ENCODE measurements around the gene KYAT1.

Gene KYAT1

GRCh38 chr9:128881884-128882676 is at the start of gene KYAT1, which contains the start of gene LRRC8A:
Gene KYAT1 (minus strand): TSS chr9:128881950. CDS start chr9:128845405, 36,545 bp downstream.
Gene LRRC8A (plus strand): TSS chr9:128882133. CDS start chr9:128907165, 25,032 bp downstream.
- peak; percentile 87 for DNase-seq

GRCh38 chr9:128929560-128929959 is 47.8 kb upstream of the KYAT1 start:
- no peak for DNase-seq

GRCh38 chr9:128928624-128929023 is 46.9 kb upstream of the KYAT1 start:
- no peak for DNase-seq

GRCh38 chr9:128927731-128928411 is 46.1 kb upstream of the KYAT1 start:
- DNase-seq = peak; percentile 39

DNA sequence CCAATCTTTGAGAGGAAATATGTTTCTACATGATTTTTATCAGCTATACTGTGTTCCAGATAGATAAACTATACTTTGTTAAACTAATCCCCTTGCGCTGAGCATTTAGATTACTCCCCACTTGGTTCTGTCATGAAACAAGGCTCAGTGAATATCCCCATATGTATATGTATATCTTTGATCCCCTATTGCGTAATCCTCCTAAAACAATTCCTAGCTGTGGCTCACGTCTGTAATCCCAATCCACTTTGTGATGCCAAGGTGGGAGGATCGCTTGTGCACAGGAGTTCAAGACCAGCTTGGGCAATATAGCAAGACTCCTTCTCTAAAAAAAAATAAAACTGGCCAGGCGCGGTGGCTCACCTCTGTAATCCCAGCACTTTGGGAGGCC is 41.7 kb upstream of the KYAT1 start:
- DNase-seq = no peak

- no peak for DNase-seq
These were observed 40.4 kb upstream of the KYAT1 start for GRCh38 chr9:128921881-128922763.

GRCh38 chr9:128920381-128921058 is 38.8 kb upstream of the KYAT1 start, which contains the start of gene PHYHD1:
Gene PHYHD1 (plus strand): TSS chr9:128920982. CDS start chr9:128922324, 1,342 bp downstream.
- peak; percentile 95 for DNase-seq

DNA sequence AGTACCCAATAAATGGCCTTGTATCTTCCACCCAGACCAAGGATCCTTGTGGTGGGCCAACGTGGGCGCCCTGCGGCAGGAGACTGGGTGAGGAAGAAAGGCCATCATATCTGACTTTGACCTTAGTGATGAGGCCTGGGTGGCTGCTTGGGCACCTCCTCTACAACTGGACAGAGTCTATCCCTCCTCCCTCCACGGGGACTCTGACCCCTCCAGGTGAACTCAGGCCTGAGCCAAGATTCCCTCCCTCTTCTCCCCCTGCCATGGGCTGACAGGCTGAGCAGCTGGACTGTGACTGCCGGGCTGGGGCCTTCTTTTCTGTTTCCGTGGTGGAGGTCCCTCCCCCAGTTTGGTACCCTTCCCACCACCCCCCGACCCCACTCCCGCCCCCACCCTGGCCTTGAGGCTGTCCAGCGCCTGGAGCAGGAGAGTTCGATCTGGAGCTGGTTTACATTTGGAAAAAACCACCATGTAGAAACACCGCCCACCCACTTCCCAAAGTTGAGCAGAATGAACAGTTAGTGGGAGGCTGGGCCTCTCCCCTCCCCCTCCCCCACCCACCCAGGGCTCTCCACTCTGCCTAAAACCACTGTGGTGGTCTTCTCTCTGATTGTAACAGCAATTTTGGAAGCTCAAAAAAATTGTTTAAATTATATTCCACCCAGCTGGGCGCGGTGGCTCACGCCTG is 37.8 kb upstream of the KYAT1 start:
- DNase-seq = no peak

DNA sequence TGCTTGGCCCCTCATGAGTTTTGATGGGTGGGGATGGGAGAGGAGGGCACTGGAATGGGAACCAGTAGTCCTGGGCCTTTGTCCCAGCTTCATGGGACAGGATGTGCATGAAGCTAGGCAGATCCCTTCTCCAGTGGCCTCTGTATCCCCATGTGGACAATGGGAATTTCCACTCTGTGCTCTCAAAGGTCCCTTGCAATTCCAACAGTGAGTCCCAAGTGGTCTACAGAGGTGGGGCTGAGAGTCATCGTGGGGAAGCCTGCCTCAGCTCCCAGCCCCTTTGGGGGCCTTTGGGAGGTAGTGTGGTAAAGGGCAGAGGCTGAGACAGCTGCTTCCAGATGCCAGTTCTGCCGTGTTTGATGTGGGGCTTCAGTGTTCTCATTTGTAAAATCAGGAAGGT is 37.2 kb upstream of the KYAT1 start:
- no peak for DNase-seq

- DNase-seq = no peak
These were observed 35.5 kb upstream of the KYAT1 start for GRCh38 chr9:128917151-128917849.

GRCh38 chr9:128916745-128917144 is 35.0 kb upstream of the KYAT1 start:
- DNase-seq = no peak

DNA sequence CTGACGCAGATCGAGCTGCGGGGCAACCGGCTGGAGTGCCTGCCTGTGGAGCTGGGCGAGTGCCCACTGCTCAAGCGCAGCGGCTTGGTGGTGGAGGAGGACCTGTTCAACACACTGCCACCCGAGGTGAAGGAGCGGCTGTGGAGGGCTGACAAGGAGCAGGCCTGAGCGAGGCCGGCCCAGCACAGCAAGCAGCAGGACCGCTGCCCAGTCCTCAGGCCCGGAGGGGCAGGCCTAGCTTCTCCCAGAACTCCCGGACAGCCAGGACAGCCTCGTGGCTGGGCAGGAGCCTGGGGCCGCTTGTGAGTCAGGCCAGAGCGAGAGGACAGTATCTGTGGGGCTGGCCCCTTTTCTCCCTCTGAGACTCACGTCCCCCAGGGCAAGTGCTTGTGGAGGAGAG is 34.5 kb upstream of the KYAT1 start:
- DNase-seq = no peak

- DNase-seq = no peak
These were observed 32.4 kb upstream of the KYAT1 start for GRCh38 chr9:128913995-128914772.

DNA sequence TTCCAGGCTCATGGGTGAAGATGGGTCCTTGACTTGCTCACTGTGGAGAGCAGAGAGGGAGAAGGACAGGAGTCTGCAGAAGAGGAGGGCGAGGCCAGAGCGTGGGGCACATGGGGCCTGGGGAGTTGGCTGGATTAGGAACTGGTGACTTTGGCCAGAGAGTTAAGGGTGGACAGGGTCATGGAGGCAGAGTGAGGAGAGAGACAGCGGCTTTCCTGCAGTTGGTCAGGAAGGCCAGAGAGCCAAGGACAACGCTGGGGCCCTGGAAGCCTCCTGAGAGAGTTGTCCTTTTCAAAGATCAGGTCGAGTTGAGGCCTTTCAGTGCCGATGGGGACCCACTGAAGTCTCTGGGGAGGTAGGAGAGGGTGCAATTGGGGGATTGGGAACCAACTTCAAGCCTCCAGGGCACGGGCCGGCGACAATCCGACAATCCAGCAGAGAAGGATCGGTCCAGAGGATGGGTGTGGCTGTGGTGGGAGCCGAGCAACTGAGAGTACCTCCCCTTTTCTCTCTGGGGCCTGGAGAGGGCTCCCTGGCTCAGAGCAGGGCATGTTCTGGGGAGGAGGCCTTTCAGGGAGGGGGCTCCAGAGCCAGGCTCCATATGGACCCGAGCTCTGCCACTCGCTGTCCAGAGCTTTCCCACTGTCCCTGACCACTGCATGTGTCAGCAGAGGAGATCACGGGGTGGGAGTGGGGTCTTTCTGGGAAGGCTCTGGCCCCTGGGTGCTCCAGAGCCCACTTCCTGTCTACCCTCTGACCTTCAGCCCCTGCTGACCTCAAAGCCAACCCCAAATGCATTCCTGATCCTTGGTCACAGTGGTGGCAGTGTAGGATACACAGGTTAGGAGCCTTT is 31.5 kb upstream of the KYAT1 start:
- no peak for DNase-seq

DNA sequence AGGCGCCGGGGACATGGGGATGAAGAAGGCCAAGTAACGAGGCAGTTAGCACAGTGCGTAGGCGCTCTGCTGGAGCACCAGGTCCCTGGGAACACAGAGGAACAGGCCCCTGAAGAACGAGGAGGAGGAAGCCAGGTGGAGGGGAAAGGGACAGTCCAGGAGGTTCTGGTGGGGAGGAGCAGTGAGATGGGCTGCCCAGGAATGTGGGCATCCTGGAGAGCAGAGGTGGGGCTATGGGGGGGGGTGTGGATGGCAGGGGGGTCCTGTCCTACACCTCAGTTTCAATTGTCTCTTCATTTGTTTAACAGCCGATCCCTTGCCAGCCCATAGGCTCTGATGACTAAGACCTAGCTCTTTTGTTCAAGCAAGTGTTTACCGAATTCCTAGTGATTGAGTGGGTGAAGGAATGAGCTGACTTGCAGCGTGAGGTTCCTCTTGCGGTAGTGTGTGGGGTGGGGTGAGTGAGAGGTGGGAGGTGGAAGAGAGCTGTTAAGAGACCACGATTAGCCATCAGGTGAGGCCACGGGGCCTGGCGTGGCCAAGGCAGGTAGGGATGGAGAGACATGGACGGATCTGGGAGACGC is 30.6 kb upstream of the KYAT1 start:
- no peak for DNase-seq

GRCh38 chr9:128911529-128912035 is 29.8 kb upstream of the KYAT1 start:
- no peak for DNase-seq

DNA sequence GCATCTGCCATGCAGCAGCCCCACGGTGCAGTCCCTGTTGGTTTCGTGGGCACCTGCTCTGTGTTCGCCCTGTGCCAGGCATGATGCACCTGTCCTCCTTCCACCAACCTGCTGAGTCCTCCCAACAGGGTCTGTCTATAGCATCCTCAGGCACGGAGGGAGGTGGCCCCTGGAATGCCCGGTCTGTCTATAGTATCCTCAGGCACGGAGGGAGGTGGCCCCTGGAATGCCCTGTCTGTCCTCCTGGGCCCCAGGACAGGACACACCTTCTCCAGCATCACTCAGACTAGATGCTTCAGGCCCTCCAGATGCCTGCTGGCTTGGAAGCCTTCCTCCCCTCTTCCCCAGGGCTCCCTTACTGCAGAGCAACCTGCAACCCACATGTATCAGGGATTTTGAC is 29.2 kb upstream of the KYAT1 start:
- no peak for DNase-seq

DNA sequence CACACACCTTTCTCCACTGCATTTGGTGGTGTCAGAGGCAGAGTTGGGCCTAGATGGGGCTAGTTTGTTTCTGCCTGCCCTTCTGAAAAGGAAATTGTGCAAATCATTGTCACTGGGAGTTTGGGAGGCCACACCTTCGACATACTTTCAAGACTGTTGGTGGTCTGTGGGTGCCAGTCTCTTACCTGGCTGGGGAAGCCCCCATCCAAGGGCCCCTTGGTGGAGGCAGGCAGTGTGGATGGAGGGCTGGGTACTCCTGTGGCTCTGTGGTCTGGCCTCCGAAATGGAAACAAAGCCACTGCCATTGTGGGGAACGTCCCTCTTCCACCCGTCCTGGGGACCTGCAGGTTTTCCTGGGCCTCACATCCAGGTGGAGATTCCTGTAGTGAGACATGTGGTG is 28.1 kb upstream of the KYAT1 start:
- DNase-seq = no peak

DNA sequence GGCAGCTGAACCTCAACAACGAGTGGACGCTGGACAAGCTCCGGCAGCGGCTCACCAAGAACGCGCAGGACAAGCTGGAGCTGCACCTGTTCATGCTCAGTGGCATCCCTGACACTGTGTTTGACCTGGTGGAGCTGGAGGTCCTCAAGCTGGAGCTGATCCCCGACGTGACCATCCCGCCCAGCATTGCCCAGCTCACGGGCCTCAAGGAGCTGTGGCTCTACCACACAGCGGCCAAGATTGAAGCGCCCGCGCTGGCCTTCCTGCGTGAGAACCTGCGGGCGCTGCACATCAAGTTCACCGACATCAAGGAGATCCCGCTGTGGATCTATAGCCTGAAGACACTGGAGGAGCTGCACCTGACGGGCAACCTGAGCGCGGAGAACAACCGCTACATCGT is 26.6 kb upstream of the KYAT1 start:
- DNase-seq = no peak

Data from NCI-H1694 treated with DMSO at 0.1 percent for 48 hours (cell line).